ENCODE results near the gene SERPINA1.

DNA sequence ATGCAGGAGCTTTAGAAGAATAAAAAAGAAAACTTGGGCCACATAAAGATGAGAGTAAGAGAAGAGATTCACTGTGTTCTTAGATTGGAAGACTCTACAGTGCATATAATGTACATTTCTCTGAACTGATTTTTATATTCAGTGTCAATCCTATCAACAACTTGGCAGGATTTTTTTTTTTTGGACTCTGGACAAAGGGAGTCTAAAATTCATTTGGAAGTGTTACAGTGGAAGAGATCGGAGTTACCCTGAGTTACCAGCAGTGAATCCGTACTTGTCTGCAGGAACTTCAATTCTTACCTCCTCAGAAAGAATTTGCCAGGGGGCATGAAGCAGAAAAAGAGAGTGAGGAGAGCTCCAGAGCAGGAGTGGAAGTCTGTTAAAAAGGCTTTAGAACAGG, 40.2 kb upstream of the SERPINA1 start:
- TF ChIP-seq, protein P1, sequence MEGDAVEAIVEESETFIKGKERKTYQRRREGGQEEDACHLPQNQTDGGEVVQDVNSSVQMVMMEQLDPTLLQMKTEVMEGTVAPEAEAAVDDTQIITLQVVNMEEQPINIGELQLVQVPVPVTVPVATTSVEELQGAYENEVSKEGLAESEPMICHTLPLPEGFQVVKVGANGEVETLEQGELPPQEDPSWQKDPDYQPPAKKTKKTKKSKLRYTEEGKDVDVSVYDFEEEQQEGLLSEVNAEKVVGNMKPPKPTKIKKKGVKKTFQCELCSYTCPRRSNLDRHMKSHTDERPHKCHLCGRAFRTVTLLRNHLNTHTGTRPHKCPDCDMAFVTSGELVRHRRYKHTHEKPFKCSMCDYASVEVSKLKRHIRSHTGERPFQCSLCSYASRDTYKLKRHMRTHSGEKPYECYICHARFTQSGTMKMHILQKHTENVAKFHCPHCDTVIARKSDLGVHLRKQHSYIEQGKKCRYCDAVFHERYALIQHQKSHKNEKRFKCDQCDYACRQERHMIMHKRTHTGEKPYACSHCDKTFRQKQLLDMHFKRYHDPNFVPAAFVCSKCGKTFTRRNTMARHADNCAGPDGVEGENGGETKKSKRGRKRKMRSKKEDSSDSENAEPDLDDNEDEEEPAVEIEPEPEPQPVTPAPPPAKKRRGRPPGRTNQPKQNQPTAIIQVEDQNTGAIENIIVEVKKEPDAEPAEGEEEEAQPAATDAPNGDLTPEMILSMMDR (IDR thresholded peaks at IDR 0.05; ENCODE audit: borderline replicate concordance, extremely low read depth, low read length, poor library complexity, severe bottlenecking) = no peak
- no peak for TF ChIP-seq EZH2 (IDR thresholded peaks at IDR 0.05; ENCODE audit: borderline replicate concordance, low read depth, low read length, severe bottlenecking)

Data from DND-41 (cell line).